K562 (cell line): ENCODE data around the gene DNAJC17. TPM values are rescaled to one million over a fixed set of nuclear protein-coding genes. Genes with fewer than 3 reads are reported as not detected.
A peak's percentile ranks its signal among the peaks of the same experiment; 100 is the strongest.

ENCODE experiments used
- CBX1 ChIP-seq: sonication (generic); IDR thresholded peaks from 2 replicates; pipeline ENCODE4 v1.6.1; 2016; ENCODE audit warnings: antibody characterized with exemption, low read depth, mild to moderate bottlenecking
- KDM4B ChIP-seq, 2 experiments: fragments of 450-650 bp in 1 of 2; sonication (generic) in 1 of 2; IDR thresholded peaks; 2 replicates each; pipeline ENCODE4 v1.6.1; 2016 to 2017; ENCODE audit warnings: borderline replicate concordance in 2 of 2, antibody characterized with exemption in 1 of 2, low read depth in 1 of 2, mild to moderate bottlenecking in 1 of 2
- NRF1 ChIP-seq, 2 experiments: fragments of 450-650 bp; IDR thresholded peaks in 1 of 2; conservative IDR thresholded peaks in 1 of 2; 2 replicates each; pipeline ENCODE4 v1.6.1; 2014; ENCODE audit warnings: mild to moderate bottlenecking in 2 of 2
- RBBP5 ChIP-seq: fragments of 200-600 bp; sonication (generic); IDR thresholded peaks from 2 replicates; pipeline ENCODE4 v1.6.1; 2012; ENCODE audit warnings: borderline replicate concordance, mild to moderate bottlenecking, low read length, control low read depth, inconsistent platforms; ENCODE audit not compliant: insufficient read depth, poor library complexity, severe bottlenecking
- SRSF9 ChIP-seq: fragments of 200-400 bp; formaldehyde crosslinking; IDR thresholded peaks from 2 replicates; pipeline ENCODE4 v1.6.1; 2017; ENCODE audit warnings: low read depth, low read length, borderline replicate concordance
- TEAD1 ChIP-seq, 2 experiments: fragments of 450-650 bp in 1 of 2; sonication (generic) in 1 of 2; formaldehyde crosslinking; IDR thresholded peaks; 2 replicates each; pipeline versions ENCODE4 v1.4.0 to v1.8.0; 2020 to 2022; ENCODE audit warnings: mild to moderate bottlenecking in 2 of 2, missing genetic modification reagents in 1 of 2
- ZBTB8A ChIP-seq: fragments of 450-650 bp; IDR thresholded peaks from 2 replicates; pipeline ENCODE4 v1.6.1; 2018; ENCODE audit warnings: mild to moderate bottlenecking, moderate library complexity; ENCODE audit not compliant: partially characterized antibody
- ZNF212 ChIP-seq: fragments of 450-650 bp; formaldehyde crosslinking; IDR thresholded peaks from 2 replicates; pipeline ENCODE4 v1.4.0; 2020; ENCODE audit warnings: mild to moderate bottlenecking
- ZNF707 ChIP-seq: fragments of 250-450 bp; sonication (Bioruptor Pico); conservative IDR thresholded peaks from 2 replicates; pipeline ENCODE4 v1.8.0; 2022; ENCODE audit warnings: inconsistent platforms, mild to moderate bottlenecking, moderate library complexity
- polyA plus RNA-seq, 8 experiments: library from polyadenylated mRNA; depleted of rRNA in 4 of 8; stranded (reverse) in 5 of 8; unstranded in 3 of 8; fragments of >200 nt; fragmentation: Nextera tagmentation in 2 of 8; fragmentation: Illumina TruSeq in 1 of 8; extraction: Ambion mirVana in 2 of 8; extraction: Trizol in 1 of 8; gene quantifications; 2 replicates each; pipeline versions ENCODE4 v1.2.1 to v1.2.3, GENCODE V29; 2011 to 2014; ENCODE audit warnings: inconsistent platforms in 1 of 8, missing spikeins in 1 of 8
- total RNA-seq, 7 experiments: library from RNA; depleted of rRNA in 6 of 7; stranded (reverse); fragments of >200 nt in 6 of 7; fragmentation: Illumina TruSeq in 2 of 7; extraction: Trizol in 2 of 7; gene quantifications; 2 replicates each; pipeline versions ENCODE4 v1.2.1 to v1.2.3, GENCODE V29; 2011 to 2021; ENCODE audit warnings: low replicate concordance in 1 of 7
- TF ChIP-seq, protein P1 (sequence below): fragments of 450-650 bp; IDR thresholded peaks from 2 replicates; pipeline ENCODE4 v1.6.1; 2017; ENCODE audit warnings: mild to moderate bottlenecking, moderate library complexity
- TF ChIP-seq, protein P2 (sequence below): fragments of 450-650 bp; formaldehyde crosslinking; IDR thresholded peaks from 2 replicates; pipeline ENCODE4 v1.4.0; 2020; ENCODE audit warnings: mild to moderate bottlenecking
- TF ChIP-seq, protein P3 (sequence below): fragments of 450-650 bp; IDR thresholded peaks from 2 replicates; pipeline ENCODE4 v1.6.1; 2018; ENCODE audit warnings: mild to moderate bottlenecking, low read depth; ENCODE audit not compliant: partially characterized antibody
- TF ChIP-seq, protein P4 (sequence below): fragments of 450-650 bp; IDR thresholded peaks from 2 replicates; pipeline ENCODE4 v1.6.1; 2016; ENCODE audit warnings: low read depth, mild to moderate bottlenecking, moderate library complexity
- TF ChIP-seq, protein P5 (sequence below), 2 experiments: IDR thresholded peaks; 2 replicates each; pipeline ENCODE4 v1.6.1; 2012; ENCODE audit warnings: improper control_type of control experiment in 2 of 2, low read depth in 2 of 2, low read length in 2 of 2, borderline replicate concordance in 1 of 2
- TF ChIP-seq, protein P6 (sequence below), 2 experiments: fragments of 200-800 bp in 1 of 2; sonication (Bioruptor generic) in 1 of 2; sonication (generic) in 1 of 2; formaldehyde crosslinking in 1 of 2; IDR thresholded peaks in 1 of 2; conservative IDR thresholded peaks in 1 of 2; 2 replicates each; pipeline versions ENCODE4 v1.5.0 to v1.6.1; 2016 to 2020; ENCODE audit warnings: missing compliant biosample characterization in 1 of 2, missing genetic modification characterization in 1 of 2, missing genetic modification reagents in 1 of 2

DNAJC17 gene
- total and polyA plus RNA-seq, 9 of the 15 experiments (the other 6 are each of a cell fraction or from before 2014, with no cell fraction given): 2.4 to 79.4 (median 44.2) TPM

DNA sequence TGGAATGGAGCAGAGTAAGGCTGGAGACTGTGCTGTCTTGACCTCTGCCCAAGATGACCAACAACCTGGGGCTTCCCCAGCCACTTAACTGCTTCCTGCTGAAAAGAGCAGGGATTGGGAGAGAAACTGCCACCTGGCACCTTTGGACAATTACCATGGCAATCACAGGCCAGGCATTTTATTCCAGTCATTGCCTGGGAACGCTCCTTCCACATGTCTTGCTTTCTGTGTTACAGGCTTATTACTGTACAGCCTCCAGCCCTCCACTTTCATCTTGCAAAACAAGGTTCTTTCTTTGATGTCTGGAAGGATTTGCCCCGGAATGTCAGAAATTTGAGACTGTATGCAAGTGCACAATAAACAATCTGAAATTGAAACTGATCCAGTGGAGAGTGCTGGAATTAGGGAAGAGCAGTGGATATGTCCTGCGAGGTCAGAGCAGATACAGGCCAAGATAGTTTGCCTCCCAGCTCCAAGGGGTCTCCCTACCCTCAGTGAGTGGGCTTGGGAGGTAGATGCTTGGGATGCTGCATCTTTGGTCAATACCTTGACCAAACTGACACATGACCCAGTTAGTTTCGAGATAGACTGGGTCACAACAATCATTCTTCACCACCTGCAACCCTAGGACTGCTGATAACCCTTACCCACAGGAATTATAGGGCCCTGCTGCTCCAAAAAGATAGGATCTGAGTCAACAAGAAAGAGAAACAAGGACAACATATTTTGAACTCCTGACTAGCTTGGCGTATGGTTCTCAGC lies 18.6 kb upstream of the DNAJC17 start (continued):
- TF ChIP-seq, protein P1, sequence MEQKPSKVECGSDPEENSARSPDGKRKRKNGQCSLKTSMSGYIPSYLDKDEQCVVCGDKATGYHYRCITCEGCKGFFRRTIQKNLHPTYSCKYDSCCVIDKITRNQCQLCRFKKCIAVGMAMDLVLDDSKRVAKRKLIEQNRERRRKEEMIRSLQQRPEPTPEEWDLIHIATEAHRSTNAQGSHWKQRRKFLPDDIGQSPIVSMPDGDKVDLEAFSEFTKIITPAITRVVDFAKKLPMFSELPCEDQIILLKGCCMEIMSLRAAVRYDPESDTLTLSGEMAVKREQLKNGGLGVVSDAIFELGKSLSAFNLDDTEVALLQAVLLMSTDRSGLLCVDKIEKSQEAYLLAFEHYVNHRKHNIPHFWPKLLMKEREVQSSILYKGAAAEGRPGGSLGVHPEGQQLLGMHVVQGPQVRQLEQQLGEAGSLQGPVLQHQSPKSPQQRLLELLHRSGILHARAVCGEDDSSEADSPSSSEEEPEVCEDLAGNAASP: no peak
- peak; percentile 96 to 99 for TF ChIP-seq TEAD1 (CRISPR knock-in tag; IDR thresholded peaks at IDR 0.05)
- no peak for TF ChIP-seq ZBTB8A
- TF ChIP-seq, protein P2, sequence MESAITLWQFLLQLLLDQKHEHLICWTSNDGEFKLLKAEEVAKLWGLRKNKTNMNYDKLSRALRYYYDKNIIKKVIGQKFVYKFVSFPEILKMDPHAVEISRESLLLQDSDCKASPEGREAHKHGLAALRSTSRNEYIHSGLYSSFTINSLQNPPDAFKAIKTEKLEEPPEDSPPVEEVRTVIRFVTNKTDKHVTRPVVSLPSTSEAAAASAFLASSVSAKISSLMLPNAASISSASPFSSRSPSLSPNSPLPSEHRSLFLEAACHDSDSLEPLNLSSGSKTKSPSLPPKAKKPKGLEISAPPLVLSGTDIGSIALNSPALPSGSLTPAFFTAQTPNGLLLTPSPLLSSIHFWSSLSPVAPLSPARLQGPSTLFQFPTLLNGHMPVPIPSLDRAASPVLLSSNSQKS: no peak
- TF ChIP-seq, protein P3, sequence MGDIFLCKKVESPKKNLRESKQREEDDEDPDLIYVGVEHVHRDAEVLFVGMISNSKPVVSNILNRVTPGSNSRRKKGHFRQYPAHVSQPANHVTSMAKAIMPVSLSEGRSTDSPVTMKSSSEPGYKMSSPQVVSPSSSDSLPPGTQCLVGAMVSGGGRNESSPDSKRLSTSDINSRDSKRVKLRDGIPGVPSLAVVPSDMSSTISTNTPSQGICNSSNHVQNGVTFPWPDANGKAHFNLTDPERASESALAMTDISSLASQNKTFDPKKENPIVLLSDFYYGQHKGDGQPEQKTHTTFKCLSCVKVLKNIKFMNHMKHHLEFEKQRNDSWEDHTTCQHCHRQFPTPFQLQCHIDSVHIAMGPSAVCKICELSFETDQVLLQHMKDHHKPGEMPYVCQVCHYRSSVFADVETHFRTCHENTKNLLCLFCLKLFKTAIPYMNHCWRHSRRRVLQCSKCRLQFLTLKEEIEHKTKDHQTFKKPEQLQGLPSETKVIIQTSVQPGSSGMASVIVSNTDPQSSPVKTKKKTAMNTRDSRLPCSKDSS: no peak
- TF ChIP-seq SRSF9: no peak
- no peak for TF ChIP-seq ZNF212 (CRISPR knock-in tag)
- TF ChIP-seq, protein P4, sequence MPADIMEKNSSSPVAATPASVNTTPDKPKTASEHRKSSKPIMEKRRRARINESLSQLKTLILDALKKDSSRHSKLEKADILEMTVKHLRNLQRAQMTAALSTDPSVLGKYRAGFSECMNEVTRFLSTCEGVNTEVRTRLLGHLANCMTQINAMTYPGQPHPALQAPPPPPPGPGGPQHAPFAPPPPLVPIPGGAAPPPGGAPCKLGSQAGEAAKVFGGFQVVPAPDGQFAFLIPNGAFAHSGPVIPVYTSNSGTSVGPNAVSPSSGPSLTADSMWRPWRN: peak; percentile 96
- TF ChIP-seq, protein P5, sequence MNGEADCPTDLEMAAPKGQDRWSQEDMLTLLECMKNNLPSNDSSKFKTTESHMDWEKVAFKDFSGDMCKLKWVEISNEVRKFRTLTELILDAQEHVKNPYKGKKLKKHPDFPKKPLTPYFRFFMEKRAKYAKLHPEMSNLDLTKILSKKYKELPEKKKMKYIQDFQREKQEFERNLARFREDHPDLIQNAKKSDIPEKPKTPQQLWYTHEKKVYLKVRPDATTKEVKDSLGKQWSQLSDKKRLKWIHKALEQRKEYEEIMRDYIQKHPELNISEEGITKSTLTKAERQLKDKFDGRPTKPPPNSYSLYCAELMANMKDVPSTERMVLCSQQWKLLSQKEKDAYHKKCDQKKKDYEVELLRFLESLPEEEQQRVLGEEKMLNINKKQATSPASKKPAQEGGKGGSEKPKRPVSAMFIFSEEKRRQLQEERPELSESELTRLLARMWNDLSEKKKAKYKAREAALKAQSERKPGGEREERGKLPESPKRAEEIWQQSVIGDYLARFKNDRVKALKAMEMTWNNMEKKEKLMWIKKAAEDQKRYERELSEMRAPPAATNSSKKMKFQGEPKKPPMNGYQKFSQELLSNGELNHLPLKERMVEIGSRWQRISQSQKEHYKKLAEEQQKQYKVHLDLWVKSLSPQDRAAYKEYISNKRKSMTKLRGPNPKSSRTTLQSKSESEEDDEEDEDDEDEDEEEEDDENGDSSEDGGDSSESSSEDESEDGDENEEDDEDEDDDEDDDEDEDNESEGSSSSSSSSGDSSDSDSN (IDR thresholded peaks at IDR 0.05; ENCODE audit: borderline replicate concordance in 1 of 2, low read depth in 2 of 2, low read length in 2 of 2): no peak
- no peak for TF ChIP-seq KDM4B (IDR thresholded peaks at IDR 0.05; ENCODE audit: borderline replicate concordance in 2 of 2, low read depth in 1 of 2)
- no peak for TF ChIP-seq CBX1
- TF ChIP-seq, protein P6, sequence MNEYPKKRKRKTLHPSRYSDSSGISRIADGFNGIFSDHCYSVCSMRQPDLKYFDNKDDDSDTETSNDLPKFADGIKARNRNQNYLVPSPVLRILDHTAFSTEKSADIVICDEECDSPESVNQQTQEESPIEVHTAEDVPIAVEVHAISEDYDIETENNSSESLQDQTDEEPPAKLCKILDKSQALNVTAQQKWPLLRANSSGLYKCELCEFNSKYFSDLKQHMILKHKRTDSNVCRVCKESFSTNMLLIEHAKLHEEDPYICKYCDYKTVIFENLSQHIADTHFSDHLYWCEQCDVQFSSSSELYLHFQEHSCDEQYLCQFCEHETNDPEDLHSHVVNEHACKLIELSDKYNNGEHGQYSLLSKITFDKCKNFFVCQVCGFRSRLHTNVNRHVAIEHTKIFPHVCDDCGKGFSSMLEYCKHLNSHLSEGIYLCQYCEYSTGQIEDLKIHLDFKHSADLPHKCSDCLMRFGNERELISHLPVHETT (CRISPR knock-in tag; conservative IDR thresholded peaks at IDR 0.05 in 1 of 2, IDR thresholded peaks at IDR 0.05 in 1 of 2): peak in 1 of 2 experiments; percentile 67; a peak in 1 of 4 replicates
- no peak for TF ChIP-seq ZNF707
- no peak for TF ChIP-seq NRF1 (conservative IDR thresholded peaks at IDR 0.05 in 1 of 2, IDR thresholded peaks at IDR 0.05 in 1 of 2)
- no peak for TF ChIP-seq RBBP5
